WTC11 (cell line): ENCODE measurements around the gene SETX. TPM values are rescaled to one million over a fixed set of nuclear protein-coding genes. Genes with fewer than 3 reads are reported as not detected.

Experiments
- ATAC-seq: fragments of 200-7000 bp; cut with Tn5 transposase; 2 replicates; pipeline ENCODE4 v1.10.0; 2021; ENCODE audit warnings: mild to moderate bottlenecking, moderate library complexity
- CTCF ChIA-PET: fragments of 300-600 bp; sonication (Branson Sonifier 250); formaldehyde crosslinking; loops from one replicate; lab custom pipeline; 2021; ENCODE audit warnings: antibody characterized with exemption; lab: Charles Lee
- POLR2A ChIA-PET: fragments of 350-600 bp; sonication (Branson Sonifier 250); formaldehyde crosslinking; loops from one replicate; lab custom pipeline; 2021; ENCODE audit warnings: antibody characterized with exemption; lab: Charles Lee
- DNase-seq: peaks from one replicate; pipeline ENCODE4 v3.0.0; 2021; ENCODE audit warnings: low spot score
- H3K27ac Mint-ChIP-seq: 2 replicates; pipeline ENCODE4 v1.8.0; 2021; ENCODE audit warnings: mixed read lengths
- H3K27me3 Mint-ChIP-seq: 2 replicates; pipeline ENCODE4 v1.8.0; 2021; ENCODE audit warnings: low read depth, mild to moderate bottlenecking, moderate library complexity, mixed read lengths
- H3K36me3 Mint-ChIP-seq: 2 replicates; pipeline ENCODE4 v1.8.0; 2021; ENCODE audit warnings: mixed read lengths
- H3K4me1 Mint-ChIP-seq: 2 replicates; pipeline ENCODE4 v1.8.0; 2022; ENCODE audit warnings: mixed read lengths
- H3K4me3 Mint-ChIP-seq: 2 replicates; pipeline ENCODE4 v1.8.0; 2021; ENCODE audit warnings: mild to moderate bottlenecking, moderate library complexity, mixed read lengths
- H3K9me3 Mint-ChIP-seq: 2 replicates; pipeline ENCODE4 v1.8.0; 2021; ENCODE audit warnings: mixed read lengths
- ATF1 ChIP-seq: sonication (generic); formaldehyde crosslinking; IDR thresholded peaks from 2 replicates; pipeline ENCODE4 v1.8.1; 2023; ENCODE audit warnings: mild to moderate bottlenecking, moderate library complexity, missing genetic modification reagents
- CBFB ChIP-seq: sonication (generic); formaldehyde crosslinking; IDR thresholded peaks from 2 replicates; pipeline ENCODE4 v1.8.1; 2022; ENCODE audit warnings: mild to moderate bottlenecking, low read depth, missing genetic modification reagents
- FOXK1 ChIP-seq: sonication (generic); formaldehyde crosslinking; IDR thresholded peaks from 2 replicates; pipeline ENCODE4 v1.8.0; 2022; ENCODE audit warnings: mild to moderate bottlenecking, moderate library complexity, missing genetic modification reagents
- JUN ChIP-seq: sonication (generic); formaldehyde crosslinking; IDR thresholded peaks from 2 replicates; pipeline ENCODE4 v1.8.0; 2023; ENCODE audit warnings: mild to moderate bottlenecking, missing genetic modification reagents
- KAT7 ChIP-seq: sonication (generic); formaldehyde crosslinking; IDR thresholded peaks from 2 replicates; pipeline ENCODE4 v1.8.1; 2023; ENCODE audit warnings: missing genetic modification reagents, mild to moderate bottlenecking, borderline replicate concordance
- NFATC4 ChIP-seq: fragments of 250-450 bp; sonication (Bioruptor Pico); IDR thresholded peaks from 2 replicates; pipeline ENCODE4 v1.9.0; 2021; ENCODE audit warnings: mild to moderate bottlenecking
- RELA ChIP-seq: sonication (generic); formaldehyde crosslinking; IDR thresholded peaks from 2 replicates; pipeline ENCODE4 v1.8.1; 2022; ENCODE audit warnings: missing genetic modification reagents, mild to moderate bottlenecking, borderline replicate concordance
- SMAD3 ChIP-seq: sonication (generic); formaldehyde crosslinking; IDR thresholded peaks from 2 replicates; pipeline ENCODE4 v1.8.0; 2022; ENCODE audit warnings: missing genetic modification reagents, mild to moderate bottlenecking, borderline replicate concordance
- ZBTB21 ChIP-seq: sonication (generic); formaldehyde crosslinking; IDR thresholded peaks from 2 replicates; pipeline ENCODE4 v1.8.1; 2023; ENCODE audit warnings: mild to moderate bottlenecking, missing genetic modification reagents, borderline replicate concordance
- ZNF423 ChIP-seq: fragments of 250-450 bp; sonication (Bioruptor Pico); IDR thresholded peaks from 2 replicates; pipeline ENCODE4 v2.1.2; 2022; ENCODE audit warnings: mild to moderate bottlenecking, moderate library complexity
- total RNA-seq: library from RNA; stranded (reverse); gene quantifications from 3 replicates; pipeline ENCODE4 v1.2.3, GENCODE V29; 2021
- TF ChIP-seq, protein P1 (sequence below): sonication (generic); formaldehyde crosslinking; IDR thresholded peaks from 2 replicates; pipeline ENCODE4 v1.8.0; 2023; ENCODE audit warnings: missing genetic modification reagents
- TF ChIP-seq, protein P2 (sequence below): fragments of 250-450 bp; sonication (Bioruptor Pico); IDR thresholded peaks from 2 replicates; pipeline ENCODE4 v1.8.0; 2021; ENCODE audit warnings: mild to moderate bottlenecking
- TF ChIP-seq, protein P3 (sequence below): fragments of 250-450 bp; sonication (Bioruptor Pico); IDR thresholded peaks from 2 replicates; pipeline ENCODE4 v1.9.0; 2021; ENCODE audit warnings: moderate library complexity, mild to moderate bottlenecking, inconsistent platforms, borderline replicate concordance
- TF ChIP-seq, protein P4 (sequence below): fragments of 250-450 bp; sonication (Bioruptor Pico); conservative IDR thresholded peaks from 2 replicates; pipeline ENCODE4 v1.9.0; 2021; ENCODE audit warnings: mild to moderate bottlenecking
- TF ChIP-seq, protein P5 (sequence below): sonication (generic); formaldehyde crosslinking; IDR thresholded peaks from 2 replicates; pipeline ENCODE4 v1.8.0; 2023; ENCODE audit warnings: missing genetic modification reagents, mild to moderate bottlenecking, borderline replicate concordance
- TF ChIP-seq, protein P6 (sequence below): sonication (generic); formaldehyde crosslinking; IDR thresholded peaks from 2 replicates; pipeline ENCODE4 v1.8.0; 2022; ENCODE audit warnings: mild to moderate bottlenecking, missing genetic modification reagents
- TF ChIP-seq, protein P7 (sequence below): sonication (generic); formaldehyde crosslinking; IDR thresholded peaks from 2 replicates; pipeline ENCODE4 v1.8.1; 2023; ENCODE audit warnings: mild to moderate bottlenecking, missing genetic modification reagents
- TF ChIP-seq, protein P8 (sequence below): fragments of 200-600 bp; IDR thresholded peaks from 2 replicates; pipeline ENCODE4 v1.8.0; 2022; ENCODE audit warnings: antibody characterized with exemption

SETX gene
- total RNA-seq, 1 experiment from 2014 or later = 30.1 TPM

DNA sequence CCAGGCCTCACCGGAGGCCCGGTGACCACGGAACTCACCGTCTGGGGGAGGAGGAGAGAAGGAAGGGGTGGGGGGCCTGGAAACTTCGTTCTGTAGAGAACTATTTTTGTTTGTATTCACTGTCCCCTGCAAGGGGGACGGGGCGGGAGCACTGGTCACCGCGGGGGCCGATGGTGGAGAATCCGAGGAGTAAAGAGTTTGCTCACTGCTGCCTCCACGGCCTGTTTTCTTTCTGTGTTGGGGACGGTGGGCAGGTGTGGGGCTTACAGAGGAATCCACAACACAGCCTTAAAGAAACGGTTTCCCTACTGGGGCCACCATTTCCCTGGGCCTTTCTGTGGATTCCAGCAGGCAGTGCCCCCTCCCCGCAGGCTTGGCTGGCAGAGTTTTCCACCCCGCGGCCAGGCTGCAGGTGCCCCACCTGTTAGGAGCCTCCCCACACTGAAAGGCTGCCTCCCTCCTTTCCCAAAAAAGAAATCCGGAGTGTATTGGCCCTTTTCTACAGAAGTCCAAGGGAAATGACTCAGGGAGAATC lies 112.1 kb downstream of the SETX start (continued):
- TF ChIP-seq CBFB = no peak
- TF ChIP-seq, protein P1, sequence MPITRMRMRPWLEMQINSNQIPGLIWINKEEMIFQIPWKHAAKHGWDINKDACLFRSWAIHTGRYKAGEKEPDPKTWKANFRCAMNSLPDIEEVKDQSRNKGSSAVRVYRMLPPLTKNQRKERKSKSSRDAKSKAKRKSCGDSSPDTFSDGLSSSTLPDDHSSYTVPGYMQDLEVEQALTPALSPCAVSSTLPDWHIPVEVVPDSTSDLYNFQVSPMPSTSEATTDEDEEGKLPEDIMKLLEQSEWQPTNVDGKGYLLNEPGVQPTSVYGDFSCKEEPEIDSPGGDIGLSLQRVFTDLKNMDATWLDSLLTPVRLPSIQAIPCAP (CRISPR knock-in tag) = no peak

DNA sequence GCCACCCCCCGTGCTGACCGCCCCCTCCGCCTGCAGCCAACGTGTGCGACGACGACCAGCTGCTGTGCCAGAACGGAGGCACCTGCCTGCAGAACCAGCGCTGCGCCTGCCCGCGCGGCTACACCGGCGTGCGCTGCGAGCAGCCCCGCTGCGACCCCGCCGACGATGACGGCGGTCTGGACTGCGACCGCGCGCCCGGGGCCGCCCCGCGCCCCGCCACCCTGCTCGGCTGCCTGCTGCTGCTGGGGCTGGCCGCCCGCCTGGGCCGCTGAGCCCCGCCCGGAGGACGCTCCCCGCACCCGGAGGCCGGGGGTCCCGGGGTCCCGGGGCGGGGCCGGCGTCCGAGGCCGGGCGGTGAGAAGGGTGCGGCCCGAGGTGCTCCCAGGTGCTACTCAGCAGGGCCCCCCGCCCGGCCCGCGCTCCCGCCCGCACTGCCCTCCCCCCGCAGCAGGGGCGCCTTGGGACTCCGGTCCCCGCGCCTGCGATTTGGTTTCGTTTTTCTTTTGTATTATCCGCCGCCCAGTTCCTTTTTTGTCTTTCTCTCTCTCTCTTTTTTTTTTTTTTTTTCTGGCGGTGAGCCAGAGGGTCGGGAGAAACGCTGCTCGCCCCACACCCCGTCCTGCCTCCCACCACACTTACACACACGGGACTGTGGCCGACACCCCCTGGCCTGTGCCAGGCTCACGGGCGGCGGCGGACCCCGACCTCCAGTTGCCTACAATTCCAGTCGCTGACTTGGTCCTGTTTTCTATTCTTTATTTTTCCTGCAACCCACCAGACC lies 112.8 kb downstream of the SETX start:
- H3K27me3 Mint-ChIP-seq = peaks cover 36% of the 10 kb centered on the region
- ChIA-PET CTCF (interaction anchor here (0.8 to 10.1 kb wide), 14 partner anchors 7 to 488 kb away, joined by 3 to 343 read pairs (median 6); no protein-coding TSS in a partner anchor), POLR2A (interaction anchor here (0.7 to 1.3 kb wide), 4 partner anchors 72 to 230 kb away, joined by 3 to 5 read pairs (median 4); no protein-coding TSS in a partner anchor)
- H3K9me3 Mint-ChIP-seq = no peaks in the 10 kb centered on the region
- H3K27ac Mint-ChIP-seq = no peak overlapping the region
- no peak for ATAC-seq
- peaks cover 27% of the 10 kb centered on the region for H3K4me1 Mint-ChIP-seq
- no peaks in the 10 kb centered on the region for H3K36me3 Mint-ChIP-seq
- H3K4me3 Mint-ChIP-seq = peak overlapping the region; percentile 85
- no peak for DNase-seq
- TF ChIP-seq KAT7 (CRISPR knock-in tag) (0 out of 2 replicates have a peak, but pooled peaks have one; percentile 71), NFATC4 (no peak), ZNF423 (CRISPR knock-in tag) (no peak; the same call in 1 of the 2 replicates), RELA (no peak; the same call in 1 of the 2 replicates), FOXK1 (CRISPR knock-in tag) (no peak; the same call in 1 of the 2 replicates), JUN (CRISPR knock-in tag) (no peak), ATF1 (no peak), ZBTB21 (CRISPR knock-in tag) (no peak), SMAD3 (CRISPR knock-in tag) (no peak)
- TF ChIP-seq, protein P2, sequence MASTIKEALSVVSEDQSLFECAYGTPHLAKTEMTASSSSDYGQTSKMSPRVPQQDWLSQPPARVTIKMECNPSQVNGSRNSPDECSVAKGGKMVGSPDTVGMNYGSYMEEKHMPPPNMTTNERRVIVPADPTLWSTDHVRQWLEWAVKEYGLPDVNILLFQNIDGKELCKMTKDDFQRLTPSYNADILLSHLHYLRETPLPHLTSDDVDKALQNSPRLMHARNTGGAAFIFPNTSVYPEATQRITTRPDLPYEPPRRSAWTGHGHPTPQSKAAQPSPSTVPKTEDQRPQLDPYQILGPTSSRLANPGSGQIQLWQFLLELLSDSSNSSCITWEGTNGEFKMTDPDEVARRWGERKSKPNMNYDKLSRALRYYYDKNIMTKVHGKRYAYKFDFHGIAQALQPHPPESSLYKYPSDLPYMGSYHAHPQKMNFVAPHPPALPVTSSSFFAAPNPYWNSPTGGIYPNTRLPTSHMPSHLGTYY (CRISPR knock-in tag) = no peak
- TF ChIP-seq, protein P3, sequence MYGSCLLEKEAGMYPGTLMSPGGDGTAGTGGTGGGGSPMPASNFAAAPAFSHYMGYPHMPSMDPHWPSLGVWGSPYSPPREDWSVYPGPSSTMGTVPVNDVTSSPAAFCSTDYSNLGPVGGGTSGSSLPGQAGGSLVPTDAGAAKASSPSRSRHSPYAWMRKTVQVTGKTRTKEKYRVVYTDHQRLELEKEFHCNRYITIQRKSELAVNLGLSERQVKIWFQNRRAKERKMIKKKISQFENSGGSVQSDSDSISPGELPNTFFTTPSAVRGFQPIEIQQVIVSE (CRISPR knock-in tag) = no peak
- TF ChIP-seq, protein P4, sequence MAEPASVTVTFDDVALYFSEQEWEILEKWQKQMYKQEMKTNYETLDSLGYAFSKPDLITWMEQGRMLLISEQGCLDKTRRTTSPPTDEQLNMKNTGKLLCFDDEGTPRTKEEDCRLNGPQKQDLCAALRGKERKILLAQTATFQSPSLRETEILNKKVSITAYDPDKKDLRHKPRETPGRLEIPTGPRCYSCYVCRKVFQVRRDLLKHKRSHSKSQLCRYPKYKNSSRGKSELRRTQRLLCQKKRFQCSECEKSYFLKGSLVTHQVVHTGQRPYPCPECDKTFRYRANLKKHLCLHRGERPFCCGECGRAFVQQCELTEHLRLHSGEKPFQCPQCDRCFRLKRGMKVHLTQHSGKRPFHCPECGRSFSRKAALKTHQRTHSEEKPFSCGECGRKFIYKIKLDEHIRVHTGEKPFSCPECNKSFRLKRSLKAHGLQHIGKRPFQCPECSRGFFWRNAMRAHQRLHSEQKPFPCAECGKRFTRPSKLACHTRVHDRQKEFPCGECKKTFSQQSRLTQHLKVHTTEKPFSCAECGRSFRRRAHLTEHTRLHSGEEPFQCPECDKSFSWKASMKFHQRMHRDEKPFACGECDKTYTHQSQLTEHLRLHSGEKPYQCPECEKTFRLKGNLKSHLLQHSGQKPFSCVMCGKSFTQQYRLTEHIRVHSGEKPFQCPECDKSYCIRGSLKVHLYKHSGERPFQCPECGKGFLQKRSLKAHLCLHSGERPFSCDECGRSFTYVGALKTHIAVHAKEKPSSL (CRISPR knock-in tag) = no peak
- TF ChIP-seq, protein P5, sequence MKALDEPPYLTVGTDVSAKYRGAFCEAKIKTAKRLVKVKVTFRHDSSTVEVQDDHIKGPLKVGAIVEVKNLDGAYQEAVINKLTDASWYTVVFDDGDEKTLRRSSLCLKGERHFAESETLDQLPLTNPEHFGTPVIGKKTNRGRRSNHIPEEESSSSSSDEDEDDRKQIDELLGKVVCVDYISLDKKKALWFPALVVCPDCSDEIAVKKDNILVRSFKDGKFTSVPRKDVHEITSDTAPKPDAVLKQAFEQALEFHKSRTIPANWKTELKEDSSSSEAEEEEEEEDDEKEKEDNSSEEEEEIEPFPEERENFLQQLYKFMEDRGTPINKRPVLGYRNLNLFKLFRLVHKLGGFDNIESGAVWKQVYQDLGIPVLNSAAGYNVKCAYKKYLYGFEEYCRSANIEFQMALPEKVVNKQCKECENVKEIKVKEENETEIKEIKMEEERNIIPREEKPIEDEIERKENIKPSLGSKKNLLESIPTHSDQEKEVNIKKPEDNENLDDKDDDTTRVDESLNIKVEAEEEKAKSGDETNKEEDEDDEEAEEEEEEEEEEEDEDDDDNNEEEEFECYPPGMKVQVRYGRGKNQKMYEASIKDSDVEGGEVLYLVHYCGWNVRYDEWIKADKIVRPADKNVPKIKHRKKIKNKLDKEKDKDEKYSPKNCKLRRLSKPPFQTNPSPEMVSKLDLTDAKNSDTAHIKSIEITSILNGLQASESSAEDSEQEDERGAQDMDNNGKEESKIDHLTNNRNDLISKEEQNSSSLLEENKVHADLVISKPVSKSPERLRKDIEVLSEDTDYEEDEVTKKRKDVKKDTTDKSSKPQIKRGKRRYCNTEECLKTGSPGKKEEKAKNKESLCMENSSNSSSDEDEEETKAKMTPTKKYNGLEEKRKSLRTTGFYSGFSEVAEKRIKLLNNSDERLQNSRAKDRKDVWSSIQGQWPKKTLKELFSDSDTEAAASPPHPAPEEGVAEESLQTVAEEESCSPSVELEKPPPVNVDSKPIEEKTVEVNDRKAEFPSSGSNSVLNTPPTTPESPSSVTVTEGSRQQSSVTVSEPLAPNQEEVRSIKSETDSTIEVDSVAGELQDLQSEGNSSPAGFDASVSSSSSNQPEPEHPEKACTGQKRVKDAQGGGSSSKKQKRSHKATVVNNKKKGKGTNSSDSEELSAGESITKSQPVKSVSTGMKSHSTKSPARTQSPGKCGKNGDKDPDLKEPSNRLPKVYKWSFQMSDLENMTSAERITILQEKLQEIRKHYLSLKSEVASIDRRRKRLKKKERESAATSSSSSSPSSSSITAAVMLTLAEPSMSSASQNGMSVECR (CRISPR knock-in tag) = no peak
- TF ChIP-seq, protein P6, sequence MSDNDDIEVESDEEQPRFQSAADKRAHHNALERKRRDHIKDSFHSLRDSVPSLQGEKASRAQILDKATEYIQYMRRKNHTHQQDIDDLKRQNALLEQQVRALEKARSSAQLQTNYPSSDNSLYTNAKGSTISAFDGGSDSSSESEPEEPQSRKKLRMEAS (CRISPR knock-in tag) = peak; percentile 29; the same call in 1 of the 2 replicates
- TF ChIP-seq, protein P7, sequence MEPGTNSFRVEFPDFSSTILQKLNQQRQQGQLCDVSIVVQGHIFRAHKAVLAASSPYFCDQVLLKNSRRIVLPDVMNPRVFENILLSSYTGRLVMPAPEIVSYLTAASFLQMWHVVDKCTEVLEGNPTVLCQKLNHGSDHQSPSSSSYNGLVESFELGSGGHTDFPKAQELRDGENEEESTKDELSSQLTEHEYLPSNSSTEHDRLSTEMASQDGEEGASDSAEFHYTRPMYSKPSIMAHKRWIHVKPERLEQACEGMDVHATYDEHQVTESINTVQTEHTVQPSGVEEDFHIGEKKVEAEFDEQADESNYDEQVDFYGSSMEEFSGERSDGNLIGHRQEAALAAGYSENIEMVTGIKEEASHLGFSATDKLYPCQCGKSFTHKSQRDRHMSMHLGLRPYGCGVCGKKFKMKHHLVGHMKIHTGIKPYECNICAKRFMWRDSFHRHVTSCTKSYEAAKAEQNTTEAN (CRISPR knock-in tag) = no peak
- TF ChIP-seq, protein P8, sequence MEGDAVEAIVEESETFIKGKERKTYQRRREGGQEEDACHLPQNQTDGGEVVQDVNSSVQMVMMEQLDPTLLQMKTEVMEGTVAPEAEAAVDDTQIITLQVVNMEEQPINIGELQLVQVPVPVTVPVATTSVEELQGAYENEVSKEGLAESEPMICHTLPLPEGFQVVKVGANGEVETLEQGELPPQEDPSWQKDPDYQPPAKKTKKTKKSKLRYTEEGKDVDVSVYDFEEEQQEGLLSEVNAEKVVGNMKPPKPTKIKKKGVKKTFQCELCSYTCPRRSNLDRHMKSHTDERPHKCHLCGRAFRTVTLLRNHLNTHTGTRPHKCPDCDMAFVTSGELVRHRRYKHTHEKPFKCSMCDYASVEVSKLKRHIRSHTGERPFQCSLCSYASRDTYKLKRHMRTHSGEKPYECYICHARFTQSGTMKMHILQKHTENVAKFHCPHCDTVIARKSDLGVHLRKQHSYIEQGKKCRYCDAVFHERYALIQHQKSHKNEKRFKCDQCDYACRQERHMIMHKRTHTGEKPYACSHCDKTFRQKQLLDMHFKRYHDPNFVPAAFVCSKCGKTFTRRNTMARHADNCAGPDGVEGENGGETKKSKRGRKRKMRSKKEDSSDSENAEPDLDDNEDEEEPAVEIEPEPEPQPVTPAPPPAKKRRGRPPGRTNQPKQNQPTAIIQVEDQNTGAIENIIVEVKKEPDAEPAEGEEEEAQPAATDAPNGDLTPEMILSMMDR = no peak
